HG03457 (cell line): Measurements from ENCODE around the gene WWOX.
"Not testable (repeated sequence)": the region's sequence is repeated elsewhere in the genome, so short reads cannot be mapped to it uniquely, and the experiment has no call there.

Source experiments
- ATAC-seq: cut with Tn5 transposase; IDR thresholded peaks from one replicate; pipeline ENCODE4 v1.9.1; 2021; ENCODE audit warnings: moderate number of reproducible peaks; ENCODE audit not compliant: unreplicated experiment

WWOX gene

GRCh38 chr16:78594191-78594590 is 494.7 kb downstream of the WWOX start:
- ATAC-seq, result no peak

- no peak for ATAC-seq
These were observed 497.0 kb downstream of the WWOX start for GRCh38 chr16:78596348-78596995.

GRCh38 chr16:78596996-78597422 is 497.6 kb downstream of the WWOX start:
- ATAC-seq, result no peak

GRCh38 chr16:78597809-78598570 is 498.5 kb downstream of the WWOX start:
- ATAC-seq, result no peak

- no peak for ATAC-seq
These were observed 499.8 kb downstream of the WWOX start for GRCh38 chr16:78599271-78599670.

GRCh38 chr16:78604423-78605062 is 505.1 kb downstream of the WWOX start:
- not testable (repeated sequence) for ATAC-seq

GRCh38 chr16:78605548-78606101 is 506.2 kb downstream of the WWOX start:
- ATAC-seq, result no peak

- no peak for ATAC-seq
These were observed 507.1 kb downstream of the WWOX start for GRCh38 chr16:78606545-78606944.

GRCh38 chr16:78607022-78607421 is 507.6 kb downstream of the WWOX start:
- no peak for ATAC-seq

- no peak for ATAC-seq
These were observed 508.0 kb downstream of the WWOX start for GRCh38 chr16:78607465-78607864.

GRCh38 chr16:78608305-78608776 is 508.9 kb downstream of the WWOX start:
- ATAC-seq, result no peak

- no peak for ATAC-seq
These were observed 510.2 kb downstream of the WWOX start for GRCh38 chr16:78609402-78610274.

GRCh38 chr16:78611318-78611717 is 511.9 kb downstream of the WWOX start:
- no peak for ATAC-seq

GRCh38 chr16:78619811-78620210 is 520.4 kb downstream of the WWOX start:
- ATAC-seq, result no peak

GRCh38 chr16:78620291-78620690 is 520.8 kb downstream of the WWOX start:
- ATAC-seq, result no peak

- no peak for ATAC-seq
These were observed 524.3 kb downstream of the WWOX start for GRCh38 chr16:78623796-78624195.

GRCh38 chr16:78624366-78624765 is 524.9 kb downstream of the WWOX start:
- no peak for ATAC-seq

- ATAC-seq, result no peak
These were observed 529.1 kb downstream of the WWOX start for GRCh38 chr16:78628461-78629045.

GRCh38 chr16:78629173-78629572 is 529.7 kb downstream of the WWOX start:
- ATAC-seq, result no peak

GRCh38 chr16:78630102-78630501 is 530.6 kb downstream of the WWOX start:
- ATAC-seq, result no peak
